DMS 273 (cell line): ENCODE results near the gene SYNE2.

Experiments used
- DNase-seq: peaks from one replicate; lab custom pipeline; 2025; ENCODE audit not compliant: unreplicated experiment; lab: John Stamatoyannopoulos, UW

SYNE2 gene

GRCh38 chr14:63952933-63953437 lies 100.2 kb downstream of the SYNE2 start:
- no peak for DNase-seq

GRCh38 chr14:63956326-63956725 lies 103.5 kb downstream of the SYNE2 start:
- no peak for DNase-seq

GRCh38 chr14:63960926-63961567 lies 108.2 kb downstream of the SYNE2 start:
- no peak for DNase-seq

- DNase-seq, result no peak
These were observed 110.1 kb downstream of the SYNE2 start for GRCh38 chr14:63962906-63963305.

- no peak for DNase-seq
These were observed 110.6 kb downstream of the SYNE2 start for GRCh38 chr14:63963439-63963838.

GRCh38 chr14:63964113-63964512 lies 111.3 kb downstream of the SYNE2 start:
- DNase-seq, result no peak

- DNase-seq, result no peak
These were observed 113.6 kb downstream of the SYNE2 start for GRCh38 chr14:63966407-63966806.

GRCh38 chr14:63972323-63972932 lies 119.6 kb downstream of the SYNE2 start:
- DNase-seq, result peak; percentile 48

- no peak for DNase-seq
These were observed 121.4 kb downstream of the SYNE2 start for GRCh38 chr14:63974176-63974575.

GRCh38 chr14:63981569-63981968 lies 128.8 kb downstream of the SYNE2 start:
- DNase-seq, result no peak

- no peak for DNase-seq
These were observed 129.4 kb downstream of the SYNE2 start for GRCh38 chr14:63982156-63982555.

GRCh38 chr14:63982629-63983028 lies 129.8 kb downstream of the SYNE2 start:
- no peak for DNase-seq

- no peak for DNase-seq
These were observed 134.2 kb downstream of the SYNE2 start for GRCh38 chr14:63986789-63987533.

- no peak for DNase-seq
These were observed 135.8 kb downstream of the SYNE2 start for GRCh38 chr14:63988579-63988978.

- DNase-seq, result no peak
These were observed 139.0 kb downstream of the SYNE2 start for GRCh38 chr14:63991833-63992232.

- DNase-seq, result no peak
These were observed 140.1 kb downstream of the SYNE2 start for GRCh38 chr14:63992858-63993257.

GRCh38 chr14:63993992-63994391 lies 141.2 kb downstream of the SYNE2 start:
- peak; percentile 24 for DNase-seq

- DNase-seq, result no peak
These were observed 142.5 kb downstream of the SYNE2 start for GRCh38 chr14:63995285-63995684.

GRCh38 chr14:63996016-63996415 lies 143.2 kb downstream of the SYNE2 start:
- DNase-seq, result no peak

- DNase-seq, result no peak
These were observed 143.9 kb downstream of the SYNE2 start for GRCh38 chr14:63996625-63997220.

GRCh38 chr14:64000749-64001148 lies 147.9 kb downstream of the SYNE2 start:
- no peak for DNase-seq

- no peak for DNase-seq
These were observed 153.0 kb downstream of the SYNE2 start for GRCh38 chr14:64005822-64006221.
